Measurements from ENCODE around the gene TMEM9. TPM values are rescaled to one million over a fixed set of nuclear protein-coding genes. Genes with fewer than 3 reads are reported as not detected.

TMEM9 gene
- total and polyA plus RNA-seq, 2 experiments from 2014 or later: 99.4 to 104 TPM

- WGBS (ENCODE audit: low lambda C conversion rate, missing lambda C conversion rate): 86% methylated on average over 10 of the region's 10 CpGs
- peaks cover 30% of the 10 kb centered on the region for H3K27me3 ChIP-seq
- H2AFZ ChIP-seq: no peak overlapping the region
- no peaks in the 10 kb centered on the region for H3K79me2 ChIP-seq
- no peak overlapping the region for H3K4me3 ChIP-seq
- TF ChIP-seq EZH2 (IDR thresholded peaks at IDR 0.05; ENCODE audit: borderline replicate concordance) (no peak), EZH2phosphoT487 (IDR thresholded peaks at IDR 0.05; ENCODE audit: low read depth, severe bottlenecking, unreplicated experiment) (no peak)
- TF ChIP-seq, protein P1, sequence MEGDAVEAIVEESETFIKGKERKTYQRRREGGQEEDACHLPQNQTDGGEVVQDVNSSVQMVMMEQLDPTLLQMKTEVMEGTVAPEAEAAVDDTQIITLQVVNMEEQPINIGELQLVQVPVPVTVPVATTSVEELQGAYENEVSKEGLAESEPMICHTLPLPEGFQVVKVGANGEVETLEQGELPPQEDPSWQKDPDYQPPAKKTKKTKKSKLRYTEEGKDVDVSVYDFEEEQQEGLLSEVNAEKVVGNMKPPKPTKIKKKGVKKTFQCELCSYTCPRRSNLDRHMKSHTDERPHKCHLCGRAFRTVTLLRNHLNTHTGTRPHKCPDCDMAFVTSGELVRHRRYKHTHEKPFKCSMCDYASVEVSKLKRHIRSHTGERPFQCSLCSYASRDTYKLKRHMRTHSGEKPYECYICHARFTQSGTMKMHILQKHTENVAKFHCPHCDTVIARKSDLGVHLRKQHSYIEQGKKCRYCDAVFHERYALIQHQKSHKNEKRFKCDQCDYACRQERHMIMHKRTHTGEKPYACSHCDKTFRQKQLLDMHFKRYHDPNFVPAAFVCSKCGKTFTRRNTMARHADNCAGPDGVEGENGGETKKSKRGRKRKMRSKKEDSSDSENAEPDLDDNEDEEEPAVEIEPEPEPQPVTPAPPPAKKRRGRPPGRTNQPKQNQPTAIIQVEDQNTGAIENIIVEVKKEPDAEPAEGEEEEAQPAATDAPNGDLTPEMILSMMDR (IDR thresholded peaks at IDR 0.05; ENCODE audit: poor library complexity): no peak
- H3K4me2 ChIP-seq: no peak overlapping the region
- H3K9me3 ChIP-seq (ENCODE audit: low read depth): no peaks in the 10 kb centered on the region
- no peaks in the 10 kb centered on the region for H4K20me1 ChIP-seq (ENCODE audit: insufficient read depth, poor library complexity, severe bottlenecking)
- H3K27ac ChIP-seq: no peak overlapping the region
- H3K36me3 ChIP-seq (replicated peaks; ENCODE audit: insufficient read depth, low read depth): no peaks in the 10 kb centered on the region
- H3K4me1 ChIP-seq (ENCODE audit: insufficient read depth): no peaks in the 10 kb centered on the region
- DNase-seq (ENCODE audit: low spot score): no peak
- H3K9me2 ChIP-seq (replicated peaks; ENCODE audit: insufficient read depth): no peaks in the 10 kb centered on the region
Measured at GRCh38 chr1:201122321-201122957, 31.8 kb downstream of the TMEM9 start.

GRCh38 chr1:201119206-201120197 lies 34.8 kb downstream of the TMEM9 start:
- no peak overlapping the region for H3K27ac ChIP-seq
- no peaks in the 10 kb centered on the region for H3K79me2 ChIP-seq
- DNase-seq (ENCODE audit: low spot score): peak; percentile 50
- H3K9me3 ChIP-seq (ENCODE audit: low read depth): no peaks in the 10 kb centered on the region
- TF ChIP-seq, protein P1 (IDR thresholded peaks at IDR 0.05; ENCODE audit: poor library complexity): peak; percentile 55
- TF ChIP-seq EZH2 (IDR thresholded peaks at IDR 0.05; ENCODE audit: borderline replicate concordance) (no peak), EZH2phosphoT487 (IDR thresholded peaks at IDR 0.05; ENCODE audit: low read depth, severe bottlenecking, unreplicated experiment) (no peak)
- no peaks in the 10 kb centered on the region for H3K9me2 ChIP-seq (replicated peaks; ENCODE audit: insufficient read depth)
- no peak overlapping the region for H2AFZ ChIP-seq
- no peak overlapping the region for H3K4me2 ChIP-seq
- no peak overlapping the region for H3K4me3 ChIP-seq
- H4K20me1 ChIP-seq (ENCODE audit: insufficient read depth, poor library complexity, severe bottlenecking): no peaks in the 10 kb centered on the region
- WGBS (ENCODE audit: low lambda C conversion rate, missing lambda C conversion rate): 33% methylated on average over 14 of the region's 14 CpGs
- H3K27me3 ChIP-seq: peaks cover 46% of the 10 kb centered on the region
- no peaks in the 10 kb centered on the region for H3K36me3 ChIP-seq (replicated peaks; ENCODE audit: insufficient read depth, low read depth)
- no peaks in the 10 kb centered on the region for H3K4me1 ChIP-seq (ENCODE audit: insufficient read depth)

GRCh38 chr1:201116091-201116490 lies 38.2 kb downstream of the TMEM9 start:
- H3K27me3 ChIP-seq: peaks cover 34% of the 10 kb centered on the region
- TF ChIP-seq EZH2phosphoT487 (IDR thresholded peaks at IDR 0.05; ENCODE audit: low read depth, severe bottlenecking, unreplicated experiment): no peak
- no peak for TF ChIP-seq EZH2 (IDR thresholded peaks at IDR 0.05; ENCODE audit: borderline replicate concordance)
- TF ChIP-seq, protein P1 (IDR thresholded peaks at IDR 0.05; ENCODE audit: poor library complexity): no peak

More at GRCh38 chr1:201116091-201116490, 38.2 kb downstream of the TMEM9 start:
- Histone ChIP-seq H3K4me1 (ENCODE audit: insufficient read depth) (no peaks in the 10 kb centered on the region), H4K20me1 (ENCODE audit: insufficient read depth, poor library complexity, severe bottlenecking) (no peaks in the 10 kb centered on the region), H3K9me2 (replicated peaks; ENCODE audit: insufficient read depth) (no peaks in the 10 kb centered on the region), H3K4me2 (no peak overlapping the region), H3K79me2 (no peaks in the 10 kb centered on the region), H3K27ac (no peak overlapping the region), H3K4me3 (no peak overlapping the region), H2AFZ (no peak overlapping the region), H3K9me3 (ENCODE audit: low read depth) (no peaks in the 10 kb centered on the region), H3K36me3 (replicated peaks; ENCODE audit: insufficient read depth, low read depth) (no peaks in the 10 kb centered on the region)
- 72% methylated on average over 2 of the region's 2 CpGs for WGBS (ENCODE audit: low lambda C conversion rate, missing lambda C conversion rate)
- DNase-seq (ENCODE audit: low spot score): no peak
